GM12891 (cell line): ENCODE results near the gene OR52N1.

Experiments
- POLR2A ChIP-seq: IDR thresholded peaks from 2 replicates; pipeline ENCODE4 v1.6.1; 2011; ENCODE audit warnings: low read depth, low read length, control low read depth
- POLR2AphosphoS5 ChIP-seq: IDR thresholded peaks from 2 replicates; pipeline ENCODE4 v1.6.1; 2011; ENCODE audit warnings: low read depth, low read length, control low read depth
- SPI1 ChIP-seq: IDR thresholded peaks from 2 replicates; pipeline ENCODE4 v1.6.1; 2011; ENCODE audit warnings: low read depth, low read length, control low read depth
- TAF1 ChIP-seq: IDR thresholded peaks from 2 replicates; pipeline ENCODE4 v1.6.1; 2011; ENCODE audit warnings: low read depth, low read length, control low read depth

- TF ChIP-seq POLR2A (no peak), POLR2AphosphoS5 (no peak), TAF1 (no peak), SPI1 (peak; percentile 29)
These were observed 24.5 kb upstream of the OR52N1 start for GRCh38 chr11:5815534-5815933.
